GM23338 (cell line): ENCODE results near the gene SPECC1. TPM values are rescaled to one million over a fixed set of nuclear protein-coding genes. Genes with fewer than 3 reads are reported as not detected.

Experiments
- ATAC-seq: fragments of 200-7000 bp; cut with Tn5 transposase; 3 replicates; pipeline ENCODE4 v1.9.1; 2020
- DNase-seq: peaks from one replicate; pipeline ENCODE4 v3.0.0-alpha.2; 2015; ENCODE audit warnings: low spot score
- H2AFZ ChIP-seq: fragments of 200-600 bp; sonication (generic); 2 replicates; pipeline ENCODE4 v1.8.0; 2016; ENCODE audit warnings: antibody characterized with exemption, mild to moderate bottlenecking, moderate library complexity
- H3F3A ChIP-seq: fragments of 200-600 bp; sonication (generic); replicated peaks from 2 replicates; pipeline ENCODE4 v1.8.0; 2017; ENCODE audit warnings: antibody characterized with exemption, mixed run types, low read depth
- H3K27ac ChIP-seq: fragments of 200-600 bp; sonication (generic); 2 replicates; pipeline ENCODE4 v1.6.1; 2016; ENCODE audit warnings: low read depth
- H3K27me3 ChIP-seq: fragments of 200-600 bp; sonication (generic); 2 replicates; pipeline ENCODE4 v1.8.0; 2016; ENCODE audit warnings: mild to moderate bottlenecking, mixed run types, moderate library complexity; ENCODE audit not compliant: insufficient read depth
- H3K36me3 ChIP-seq: fragments of 200-600 bp; sonication (generic); 2 replicates; pipeline ENCODE4 v1.8.0; 2016; ENCODE audit warnings: mild to moderate bottlenecking; ENCODE audit not compliant: insufficient read depth
- H3K4me1 ChIP-seq: fragments of 200-600 bp; sonication (generic); 2 replicates; pipeline ENCODE4 v1.8.0; 2016; ENCODE audit warnings: mild to moderate bottlenecking, moderate library complexity; ENCODE audit not compliant: insufficient read depth
- H3K4me2 ChIP-seq: fragments of 200-600 bp; sonication (generic); 2 replicates; pipeline ENCODE4 v1.7.1; 2017; ENCODE audit warnings: mixed run types
- H3K4me3 ChIP-seq: fragments of 200-600 bp; sonication (generic); 2 replicates; pipeline ENCODE4 v1.6.1; 2016; ENCODE audit warnings: mixed run types
- H3K79me2 ChIP-seq: fragments of 200-600 bp; sonication (generic); replicated peaks from 2 replicates; pipeline ENCODE4 v1.8.0; 2017; ENCODE audit warnings: mild to moderate bottlenecking; ENCODE audit not compliant: insufficient read depth
- H3K9me2 ChIP-seq: fragments of 200-600 bp; sonication (generic); 2 replicates; pipeline ENCODE4 v1.8.0; 2017; ENCODE audit not compliant: insufficient read depth
- H4K20me1 ChIP-seq: fragments of 200-600 bp; sonication (generic); replicated peaks from 2 replicates; pipeline ENCODE4 v1.8.0; 2017; ENCODE audit warnings: mild to moderate bottlenecking; ENCODE audit not compliant: insufficient read depth
- H3K27ac Mint-ChIP-seq: 2 replicates; pipeline ENCODE4 v1.8.0; 2020; ENCODE audit warnings: inconsistent platforms, mild to moderate bottlenecking, moderate library complexity, mixed read lengths
- H3K27me3 Mint-ChIP-seq: 3 replicates; pipeline ENCODE4 v1.8.0; 2022; ENCODE audit warnings: low read depth, mild to moderate bottlenecking, moderate library complexity, mixed read lengths, inconsistent platforms; ENCODE audit not compliant: insufficient read depth, poor library complexity
- H3K36me3 Mint-ChIP-seq: 3 replicates; pipeline ENCODE4 v1.8.0; 2021; ENCODE audit warnings: low read depth, mild to moderate bottlenecking, inconsistent platforms, moderate library complexity, mixed read lengths
- H3K4me1 Mint-ChIP-seq: 3 replicates; pipeline ENCODE4 v1.8.0; 2020; ENCODE audit warnings: mild to moderate bottlenecking, inconsistent platforms, mixed read lengths
- H3K4me3 Mint-ChIP-seq: 3 replicates; pipeline ENCODE4 v1.8.0; 2021; ENCODE audit warnings: moderate library complexity, mild to moderate bottlenecking, inconsistent platforms, mixed read lengths
- H3K9me3 Mint-ChIP-seq: 3 replicates; pipeline ENCODE4 v1.8.0; 2020; ENCODE audit warnings: moderate library complexity, mild to moderate bottlenecking, inconsistent platforms, mixed read lengths
- CREB1 ChIP-seq: fragments of 250-450 bp; sonication (Bioruptor Pico); IDR thresholded peaks from 2 replicates; pipeline ENCODE4 v1.5.0; 2020; ENCODE audit warnings: low read depth, mild to moderate bottlenecking, moderate library complexity
- EZH2 ChIP-seq: fragments of 200-600 bp; sonication (generic); IDR thresholded peaks from one replicate; pipeline ENCODE4 v1.8.0; 2017; ENCODE audit warnings: antibody characterized with exemption, mild to moderate bottlenecking, low read depth; ENCODE audit not compliant: unreplicated experiment
- EZH2phosphoT487 ChIP-seq: fragments of 200-600 bp; sonication (generic); IDR thresholded peaks from one replicate; pipeline ENCODE4 v1.8.1; 2018; ENCODE audit warnings: antibody characterized with exemption; ENCODE audit not compliant: unreplicated experiment
- JUNB ChIP-seq: IDR thresholded peaks from one replicate; pipeline ENCODE4 v1.6.1; 2016; ENCODE audit warnings: antibody characterized with exemption; ENCODE audit not compliant: unreplicated experiment
- POLR2AphosphoS5 ChIP-seq: IDR thresholded peaks from 2 replicates; pipeline ENCODE4 v1.6.1; 2016; ENCODE audit warnings: antibody characterized with exemption, low read depth
- STAT1 ChIP-seq: IDR thresholded peaks from one replicate; pipeline ENCODE4 v1.6.1; 2016; ENCODE audit warnings: antibody characterized with exemption; ENCODE audit not compliant: unreplicated experiment
- ZNF114 ChIP-seq: fragments of 250-450 bp; sonication (Bioruptor Pico); IDR thresholded peaks from 2 replicates; pipeline ENCODE4 v1.5.0; 2020; ENCODE audit warnings: mild to moderate bottlenecking, moderate library complexity
- ZNF331 ChIP-seq: fragments of 250-450 bp; sonication (Bioruptor Pico); IDR thresholded peaks from 2 replicates; pipeline ENCODE4 v1.5.0; 2020; ENCODE audit warnings: low read depth, mild to moderate bottlenecking, moderate library complexity
- polyA plus RNA-seq: library from polyadenylated mRNA; unstranded; fragments of >200 nt; fragmentation: Nextera tagmentation; extraction: Ambion mirVana; gene quantifications from 2 replicates; pipeline ENCODE4 v1.2.1, GENCODE V29; 2016
- total RNA-seq: library from RNA; depleted of rRNA; stranded (reverse); fragments of >200 nt; shearing (Covaris generic); gene quantifications from 2 replicates; pipeline ENCODE4 v1.2.3, GENCODE V29; 2014
- TF ChIP-seq, protein P1 (sequence below): IDR thresholded peaks from 2 replicates; pipeline ENCODE4 v1.6.1; 2016; ENCODE audit warnings: antibody characterized with exemption
- TF ChIP-seq, protein P2 (sequence below): fragments of 250-450 bp; sonication (Bioruptor Pico); IDR thresholded peaks from 2 replicates; pipeline ENCODE4 v1.5.0; 2020; ENCODE audit warnings: mild to moderate bottlenecking, moderate library complexity
- TF ChIP-seq, protein P3 (sequence below), 2 experiments: fragments of 200-600 bp in 1 of 2; sonication (generic) in 1 of 2; conservative IDR thresholded peaks; 2 replicates each; pipeline versions ENCODE4 v1.5.1 to v1.6.1; 2016 to 2017; ENCODE audit warnings: antibody characterized with exemption in 2 of 2, low read depth in 2 of 2, mild to moderate bottlenecking in 2 of 2, moderate library complexity in 1 of 2

Gene SPECC1
- total and polyA plus RNA-seq, 2 experiments from 2014 or later: 42.6 to 101 TPM

- H3K27ac Mint-ChIP-seq: no peak overlapping the region; the same call in 1 of the 2 replicates
- peaks cover 9% of the 10 kb centered on the region for H3K36me3 Mint-ChIP-seq
- no peak for DNase-seq
Observed at GRCh38 chr17:20315311-20315710, 306.2 kb downstream of the SPECC1 start.

DNA sequence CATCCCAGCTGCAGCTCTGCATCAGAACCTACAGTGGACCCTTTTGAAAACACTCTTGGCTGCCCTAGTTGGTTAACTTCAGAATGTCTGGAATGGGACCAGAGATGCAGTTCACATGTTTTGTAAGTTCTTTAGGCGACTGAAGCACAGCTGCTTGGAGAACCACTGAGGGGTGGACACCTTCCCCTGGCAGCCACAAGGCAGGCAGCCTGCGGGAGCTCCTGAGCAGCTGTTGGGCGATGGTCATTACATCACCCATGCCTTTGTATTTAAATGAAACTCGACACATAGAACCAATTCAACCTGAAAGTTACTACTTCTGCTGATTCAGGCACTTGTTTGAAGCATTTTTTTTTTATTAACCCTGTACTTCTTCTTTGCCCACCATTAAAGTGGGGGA is 306.7 kb downstream of the SPECC1 start:
- Histone ChIP-seq H3K27me3 (no peaks in the 10 kb centered on the region), H3K4me2 (no peak overlapping the region), H2AFZ (no peak overlapping the region), H3K4me1 (no peaks in the 10 kb centered on the region), H3K4me3 (no peak overlapping the region), H3K79me2 (no peaks in the 10 kb centered on the region), H3K27ac (no peak overlapping the region), H4K20me1 (no peaks in the 10 kb centered on the region; the same call in 1 of the 2 replicates), H3K36me3 (0 out of 2 replicates have a peak, but pooled peaks cover 2% of the 10 kb centered on the region), H3F3A (no peaks in the 10 kb centered on the region), H3K9me2 (no peaks in the 10 kb centered on the region)
- H3K27me3 Mint-ChIP-seq: peaks cover 5% of the 10 kb centered on the region
- peaks cover 9% of the 10 kb centered on the region for H3K36me3 Mint-ChIP-seq
- ATAC-seq: no peak
- H3K9me3 Mint-ChIP-seq: peaks cover under 1% of the 10 kb centered on the region; the same call in 2 of the 3 replicates
- H3K27ac Mint-ChIP-seq: no peak overlapping the region
- DNase-seq: peak; percentile 12
- H3K4me3 Mint-ChIP-seq: no peak overlapping the region
- H3K4me1 Mint-ChIP-seq: peaks cover 2% of the 10 kb centered on the region; the same call in 1 of the 3 replicates
- TF ChIP-seq ZNF331 (CRISPR knock-in tag): no peak
- no peak for TF ChIP-seq STAT1
- TF ChIP-seq, protein P1, sequence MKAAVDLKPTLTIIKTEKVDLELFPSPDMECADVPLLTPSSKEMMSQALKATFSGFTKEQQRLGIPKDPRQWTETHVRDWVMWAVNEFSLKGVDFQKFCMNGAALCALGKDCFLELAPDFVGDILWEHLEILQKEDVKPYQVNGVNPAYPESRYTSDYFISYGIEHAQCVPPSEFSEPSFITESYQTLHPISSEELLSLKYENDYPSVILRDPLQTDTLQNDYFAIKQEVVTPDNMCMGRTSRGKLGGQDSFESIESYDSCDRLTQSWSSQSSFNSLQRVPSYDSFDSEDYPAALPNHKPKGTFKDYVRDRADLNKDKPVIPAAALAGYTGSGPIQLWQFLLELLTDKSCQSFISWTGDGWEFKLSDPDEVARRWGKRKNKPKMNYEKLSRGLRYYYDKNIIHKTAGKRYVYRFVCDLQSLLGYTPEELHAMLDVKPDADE: no peak
- TF ChIP-seq EZH2phosphoT487: no peak
- TF ChIP-seq, protein P2, sequence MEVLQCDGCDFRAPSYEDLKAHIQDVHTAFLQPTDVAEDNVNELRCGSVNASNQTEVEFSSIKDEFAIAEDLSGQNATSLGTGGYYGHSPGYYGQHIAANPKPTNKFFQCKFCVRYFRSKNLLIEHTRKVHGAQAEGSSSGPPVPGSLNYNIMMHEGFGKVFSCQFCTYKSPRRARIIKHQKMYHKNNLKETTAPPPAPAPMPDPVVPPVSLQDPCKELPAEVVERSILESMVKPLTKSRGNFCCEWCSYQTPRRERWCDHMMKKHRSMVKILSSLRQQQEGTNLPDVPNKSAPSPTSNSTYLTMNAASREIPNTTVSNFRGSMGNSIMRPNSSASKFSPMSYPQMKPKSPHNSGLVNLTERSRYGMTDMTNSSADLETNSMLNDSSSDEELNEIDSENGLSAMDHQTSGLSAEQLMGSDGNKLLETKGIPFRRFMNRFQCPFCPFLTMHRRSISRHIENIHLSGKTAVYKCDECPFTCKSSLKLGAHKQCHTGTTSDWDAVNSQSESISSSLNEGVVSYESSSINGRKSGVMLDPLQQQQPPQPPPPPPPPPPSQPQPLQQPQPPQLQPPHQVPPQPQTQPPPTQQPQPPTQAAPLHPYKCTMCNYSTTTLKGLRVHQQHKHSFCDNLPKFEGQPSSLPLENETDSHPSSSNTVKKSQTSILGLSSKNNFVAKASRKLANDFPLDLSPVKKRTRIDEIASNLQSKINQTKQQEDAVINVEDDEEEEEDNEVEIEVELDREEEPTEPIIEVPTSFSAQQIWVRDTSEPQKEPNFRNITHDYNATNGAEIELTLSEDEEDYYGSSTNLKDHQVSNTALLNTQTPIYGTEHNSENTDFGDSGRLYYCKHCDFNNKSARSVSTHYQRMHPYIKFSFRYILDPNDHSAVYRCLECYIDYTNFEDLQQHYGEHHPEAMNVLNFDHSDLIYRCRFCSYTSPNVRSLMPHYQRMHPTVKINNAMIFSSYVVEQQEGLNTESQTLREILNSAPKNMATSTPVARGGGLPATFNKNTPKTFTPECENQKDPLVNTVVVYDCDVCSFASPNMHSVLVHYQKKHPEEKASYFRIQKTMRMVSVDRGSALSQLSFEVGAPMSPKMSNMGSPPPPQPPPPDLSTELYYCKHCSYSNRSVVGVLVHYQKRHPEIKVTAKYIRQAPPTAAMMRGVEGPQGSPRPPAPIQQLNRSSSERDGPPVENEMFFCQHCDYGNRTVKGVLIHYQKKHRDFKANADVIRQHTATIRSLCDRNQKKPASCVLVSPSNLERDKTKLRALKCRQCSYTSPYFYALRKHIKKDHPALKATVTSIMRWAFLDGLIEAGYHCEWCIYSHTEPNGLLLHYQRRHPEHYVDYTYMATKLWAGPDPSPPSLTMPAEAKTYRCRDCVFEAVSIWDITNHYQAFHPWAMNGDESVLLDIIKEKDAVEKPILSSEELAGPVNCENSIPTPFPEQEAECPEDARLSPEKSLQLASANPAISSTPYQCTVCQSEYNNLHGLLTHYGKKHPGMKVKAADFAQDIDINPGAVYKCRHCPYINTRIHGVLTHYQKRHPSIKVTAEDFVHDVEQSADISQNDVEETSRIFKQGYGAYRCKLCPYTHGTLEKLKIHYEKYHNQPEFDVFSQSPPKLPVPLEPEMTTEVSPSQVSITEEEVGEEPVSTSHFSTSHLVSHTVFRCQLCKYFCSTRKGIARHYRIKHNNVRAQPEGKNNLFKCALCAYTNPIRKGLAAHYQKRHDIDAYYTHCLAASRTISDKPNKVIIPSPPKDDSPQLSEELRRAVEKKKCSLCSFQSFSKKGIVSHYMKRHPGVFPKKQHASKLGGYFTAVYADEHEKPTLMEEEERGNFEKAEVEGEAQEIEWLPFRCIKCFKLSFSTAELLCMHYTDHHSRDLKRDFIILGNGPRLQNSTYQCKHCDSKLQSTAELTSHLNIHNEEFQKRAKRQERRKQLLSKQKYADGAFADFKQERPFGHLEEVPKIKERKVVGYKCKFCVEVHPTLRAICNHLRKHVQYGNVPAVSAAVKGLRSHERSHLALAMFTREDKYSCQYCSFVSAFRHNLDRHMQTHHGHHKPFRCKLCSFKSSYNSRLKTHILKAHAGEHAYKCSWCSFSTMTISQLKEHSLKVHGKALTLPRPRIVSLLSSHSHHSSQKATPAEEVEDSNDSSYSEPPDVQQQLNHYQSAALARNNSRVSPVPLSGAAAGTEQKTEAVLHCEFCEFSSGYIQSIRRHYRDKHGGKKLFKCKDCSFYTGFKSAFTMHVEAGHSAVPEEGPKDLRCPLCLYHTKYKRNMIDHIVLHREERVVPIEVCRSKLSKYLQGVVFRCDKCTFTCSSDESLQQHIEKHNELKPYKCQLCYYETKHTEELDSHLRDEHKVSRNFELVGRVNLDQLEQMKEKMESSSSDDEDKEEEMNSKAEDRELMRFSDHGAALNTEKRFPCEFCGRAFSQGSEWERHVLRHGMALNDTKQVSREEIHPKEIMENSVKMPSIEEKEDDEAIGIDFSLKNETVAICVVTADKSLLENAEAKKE (CRISPR knock-in tag): no peak
- no peak for TF ChIP-seq ZNF114
- TF ChIP-seq JUNB: no peak
- TF ChIP-seq, protein P3, sequence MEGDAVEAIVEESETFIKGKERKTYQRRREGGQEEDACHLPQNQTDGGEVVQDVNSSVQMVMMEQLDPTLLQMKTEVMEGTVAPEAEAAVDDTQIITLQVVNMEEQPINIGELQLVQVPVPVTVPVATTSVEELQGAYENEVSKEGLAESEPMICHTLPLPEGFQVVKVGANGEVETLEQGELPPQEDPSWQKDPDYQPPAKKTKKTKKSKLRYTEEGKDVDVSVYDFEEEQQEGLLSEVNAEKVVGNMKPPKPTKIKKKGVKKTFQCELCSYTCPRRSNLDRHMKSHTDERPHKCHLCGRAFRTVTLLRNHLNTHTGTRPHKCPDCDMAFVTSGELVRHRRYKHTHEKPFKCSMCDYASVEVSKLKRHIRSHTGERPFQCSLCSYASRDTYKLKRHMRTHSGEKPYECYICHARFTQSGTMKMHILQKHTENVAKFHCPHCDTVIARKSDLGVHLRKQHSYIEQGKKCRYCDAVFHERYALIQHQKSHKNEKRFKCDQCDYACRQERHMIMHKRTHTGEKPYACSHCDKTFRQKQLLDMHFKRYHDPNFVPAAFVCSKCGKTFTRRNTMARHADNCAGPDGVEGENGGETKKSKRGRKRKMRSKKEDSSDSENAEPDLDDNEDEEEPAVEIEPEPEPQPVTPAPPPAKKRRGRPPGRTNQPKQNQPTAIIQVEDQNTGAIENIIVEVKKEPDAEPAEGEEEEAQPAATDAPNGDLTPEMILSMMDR (conservative IDR thresholded peaks at IDR 0.05; ENCODE audit: low read depth in 2 of 2): no peak
- TF ChIP-seq CREB1: no peak
- no peak for TF ChIP-seq EZH2
- TF ChIP-seq POLR2AphosphoS5: no peak

More at GRCh38 chr17:20315311-20315710, 306.2 kb downstream of the SPECC1 start:
- no peak for TF ChIP-seq POLR2AphosphoS5
- no peak for TF ChIP-seq ZNF114
- no peak for TF ChIP-seq EZH2phosphoT487
- TF ChIP-seq ZNF331 (CRISPR knock-in tag): no peak
- H3K4me3 ChIP-seq: no peak overlapping the region
- Mint-ChIP-seq H3K27me3 (peaks cover 7% of the 10 kb centered on the region), H3K4me3 (no peak overlapping the region), H3K9me3 (no peaks in the 10 kb centered on the region; the same call in 2 of the 3 replicates), H3K4me1 (peaks cover 2% of the 10 kb centered on the region; the same call in 1 of the 3 replicates)
- ATAC-seq: no peak
- no peaks in the 10 kb centered on the region for H3F3A ChIP-seq
- no peaks in the 10 kb centered on the region for H3K27me3 ChIP-seq
- H2AFZ ChIP-seq: no peak overlapping the region
- H3K4me2 ChIP-seq: no peak overlapping the region
- no peaks in the 10 kb centered on the region for H3K4me1 ChIP-seq
- H3K9me2 ChIP-seq: no peaks in the 10 kb centered on the region
- no peaks in the 10 kb centered on the region; the same call in 1 of the 2 replicates for H4K20me1 ChIP-seq
- H3K27ac ChIP-seq: no peak overlapping the region
- 0 out of 2 replicates have a peak, but pooled peaks cover 2% of the 10 kb centered on the region for H3K36me3 ChIP-seq
- H3K79me2 ChIP-seq: no peaks in the 10 kb centered on the region
